ENCODE measurements around the gene VANGL1.

- TF ChIP-seq POLR2AphosphoS5 (IDR thresholded peaks at IDR 0.05; ENCODE audit: low read depth, low read length) = no peak
- TF ChIP-seq SPI1 (IDR thresholded peaks at IDR 0.05; ENCODE audit: low read depth, low read length) = no peak
These were observed 36.4 kb downstream of the VANGL1 start for GRCh38 chr1:115678141-115678540.

Data from GM12891 (cell line).